Left lung (tissue), 10 donors: ENCODE data around the gene TSPAN32. TPM values are rescaled to one million over a fixed set of nuclear protein-coding genes. Genes with fewer than 3 reads are reported as not detected.

ENCODE experiments used
- ATAC-seq: fragments of 200-7000 bp; cut with Tn5 transposase; one replicate; pipeline ENCODE4 v1.9.1; 2020; ENCODE audit warnings: moderate library complexity
- DNase-seq, 4 donors: peaks; one replicate each; pipeline ENCODE4 v3.0.0-alpha.2; 2013 to 2020
- H3K27ac ChIP-seq, 2 donors: fragments of 200-600 bp; sonication (generic) in 1 of 2; one replicate each; pipeline versions ENCODE4 v1.5.0 to v1.8.0; 2020 to 2021
- H3K27me3 ChIP-seq, 2 donors: fragments of 200-600 bp; sonication (generic) in 1 of 2; one replicate each; pipeline versions ENCODE4 v1.5.0 to v1.8.0; 2020 to 2021
- H3K36me3 ChIP-seq, 2 donors: fragments of 200-600 bp; sonication (generic) in 1 of 2; one replicate each; pipeline versions ENCODE4 v1.5.0 to v1.8.0; 2020 to 2021
- H3K4me1 ChIP-seq, 2 donors: fragments of 200-600 bp; one replicate each; pipeline ENCODE4 v1.8.0; 2021
- H3K4me3 ChIP-seq, 2 donors: fragments of 200-600 bp; sonication (generic) in 1 of 2; one replicate each; pipeline versions ENCODE4 v1.5.0 to v1.8.0; 2020 to 2021; ENCODE audit warnings: mild to moderate bottlenecking in 1 of 2
- H3K9me3 ChIP-seq, 2 donors: fragments of 200-600 bp; sonication (generic) in 1 of 2; one replicate each; pipeline versions ENCODE4 v1.5.0 to v1.8.0; 2020 to 2021
- CTCF ChIP-seq, 2 donors: fragments of 200-600 bp; sonication (generic) in 1 of 2; IDR thresholded peaks; one replicate each; pipeline versions ENCODE4 v1.5.0 to v1.8.0; 2021; ENCODE audit warnings: antibody characterized with exemption in 2 of 2
- intact Hi-C, 2 donors: fragments of 100-400 bp; cut with DNase I; formaldehyde crosslinking; loops; one replicate each; pipeline versions ENCODE4 v1.11.2 to v1.14.2; 2022
- polyA plus RNA-seq, 6 donors: library from polyadenylated mRNA; unstranded; fragments of 120-200 nt; gene quantifications; one replicate each; pipeline ENCODE4 v1.2.1, GENCODE V29; 2013; ENCODE audit not compliant: insufficient read length in 6 of 6
- total RNA-seq, 2 donors: library from RNA; stranded (reverse); fragmentation: NEBNext Ultra II Directional; extraction: Animal tissue kit (Norgen Biotek cat#: 25700); gene quantifications; one replicate each; pipeline ENCODE4 v1.2.1, GENCODE V29; 2021
- donor health status: DM: no; HTN: yes; CAD: no.
- donor health status: DM: no; HTN: no; CAD: no.

The TSPAN32 gene
- total and polyA plus RNA-seq, 8 donors, result 3.7 to 6.3 (median 4.2) TPM

DNA sequence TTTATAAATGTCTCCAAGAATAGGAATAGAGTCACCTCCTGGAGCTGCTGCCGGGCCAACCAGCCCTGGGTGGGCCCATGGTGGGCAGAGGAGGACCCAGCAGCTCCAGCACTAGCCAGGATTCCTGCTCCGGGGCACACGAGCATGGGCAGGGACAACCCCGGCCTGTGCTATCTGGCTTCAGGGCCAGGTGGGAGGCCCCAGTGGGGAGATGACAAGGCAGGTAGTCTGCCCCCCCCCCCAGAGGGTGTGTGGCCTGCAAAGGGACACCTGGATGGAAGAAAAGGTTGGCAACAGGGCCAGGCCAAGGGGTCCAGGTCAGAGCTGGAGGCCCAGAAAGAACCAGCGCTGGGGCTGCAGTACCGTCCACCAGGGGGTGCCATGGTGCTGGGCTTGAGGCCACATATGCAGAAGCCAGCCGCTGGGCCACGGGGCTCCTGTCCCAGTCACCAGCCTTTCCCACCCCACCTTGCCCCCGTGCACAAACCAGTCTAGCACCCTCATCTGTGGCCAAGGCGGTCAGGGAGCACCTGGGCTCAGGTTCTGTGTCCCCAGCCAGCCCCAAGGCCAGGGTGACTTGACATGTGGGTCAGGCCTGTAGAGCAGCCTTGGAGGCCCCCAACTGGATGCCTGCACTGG is 3.4 kb downstream of the TSPAN32 start:
- ATAC-seq (peak; percentile 85), DNase-seq (peak; percentile 66 to 97 (median 86))
- Histone ChIP-seq H3K4me1 (peaks cover 16 to 73% of the 10 kb centered on the region in 2 donors), H3K4me3 (no peak overlapping the region), H3K9me3 (no peaks in the 10 kb centered on the region), H3K27me3 (no peaks in the 10 kb centered on the region), H3K36me3 (no peaks in the 10 kb centered on the region), H3K27ac (peak overlapping the region; percentile 64 to 65)
- TF ChIP-seq CTCF (IDR thresholded peaks at IDR 0.05), result peak; percentile 87 to 97
- intact Hi-C loops, result loop anchor here (2.0 to 10.0 kb wide), 3 partner anchors 110 to 220 kb away; no protein-coding TSS in a partner anchor

DNA sequence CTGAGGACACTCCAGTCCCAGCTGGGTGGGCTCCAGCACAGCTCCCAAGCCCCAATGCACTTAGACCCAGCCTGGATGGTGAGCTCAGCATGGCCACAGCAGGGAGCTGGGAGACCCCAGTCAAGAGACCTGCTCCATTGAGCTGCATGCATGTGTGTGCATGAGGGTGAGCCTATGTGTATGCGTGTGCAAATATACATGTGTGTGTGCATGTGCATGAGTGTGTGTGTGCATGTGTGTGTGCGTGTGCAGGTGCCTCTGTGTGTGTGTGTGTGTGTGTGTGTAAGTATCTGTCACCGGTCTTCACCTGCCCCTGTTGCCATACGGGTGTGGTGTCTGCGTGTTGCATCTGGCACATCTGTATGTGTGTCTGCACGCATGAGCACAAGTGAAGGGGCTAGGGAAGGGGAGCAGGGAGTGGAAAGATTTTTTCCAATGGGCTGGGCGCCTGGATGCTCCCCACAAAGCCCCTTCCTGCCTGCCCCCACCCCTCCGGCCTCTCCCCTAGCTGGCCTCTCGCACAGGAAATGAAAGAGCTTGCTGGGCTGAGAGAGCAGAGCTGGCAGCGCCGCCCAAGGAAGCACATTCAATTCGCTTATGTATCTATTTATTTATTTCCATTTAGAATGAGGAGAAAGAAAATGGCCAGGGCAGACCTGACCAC is 4.1 kb downstream of the TSPAN32 start:
- no peak for TF ChIP-seq CTCF (IDR thresholded peaks at IDR 0.05)
- Histone ChIP-seq H3K4me3 (no peak overlapping the region), H3K27ac (peak overlapping the region; percentile 86 to 87), H3K27me3 (no peaks in the 10 kb centered on the region), H3K9me3 (no peaks in the 10 kb centered on the region), H3K4me1 (peaks cover 16 to 66% of the 10 kb centered on the region in 2 donors), H3K36me3 (no peaks in the 10 kb centered on the region)
- intact Hi-C loops, result loop anchor here (2.0 to 10.0 kb wide), 3 partner anchors 109 to 219 kb away; no protein-coding TSS in a partner anchor
- ATAC-seq, result peak; percentile 9
- peak in 2 of 4 donors; percentile 82 to 91 for DNase-seq

DNA sequence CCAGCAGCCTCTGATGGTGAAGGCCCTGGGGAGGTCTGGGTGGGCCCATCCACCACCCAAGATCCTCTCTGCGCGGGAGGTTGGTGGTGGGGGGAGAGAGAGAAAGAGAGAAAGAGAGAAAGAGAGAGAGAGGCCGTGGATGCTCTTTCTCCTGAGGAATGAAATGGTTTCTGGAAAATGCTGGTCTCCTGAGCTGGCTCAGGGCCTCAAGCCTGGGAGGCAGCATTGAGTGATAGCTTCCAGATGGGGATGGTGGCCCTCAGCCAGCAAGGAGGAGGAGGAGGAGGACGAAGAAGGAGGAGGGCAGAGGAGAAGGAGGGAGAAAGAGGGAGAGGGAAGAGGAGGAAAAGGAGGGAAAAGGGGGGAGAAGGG is 4.6 kb downstream of the TSPAN32 start:
- Histone ChIP-seq H3K9me3 (no peaks in the 10 kb centered on the region), H3K27me3 (no peaks in the 10 kb centered on the region), H3K4me3 (no peak overlapping the region), H3K4me1 (peaks cover 16 to 61% of the 10 kb centered on the region in 2 donors), H3K36me3 (no peaks in the 10 kb centered on the region), H3K27ac (peak overlapping the region; percentile 86 to 87)
- intact Hi-C loops, result loop anchor here (10.0 kb wide), 2 partner anchors 108 to 218 kb away; no protein-coding TSS in a partner anchor
- ATAC-seq (peak; percentile 7), DNase-seq (peak in 3 of 4 donors; percentile 82 to 93 (median 93))
- TF ChIP-seq CTCF (IDR thresholded peaks at IDR 0.05), result no peak

DNA sequence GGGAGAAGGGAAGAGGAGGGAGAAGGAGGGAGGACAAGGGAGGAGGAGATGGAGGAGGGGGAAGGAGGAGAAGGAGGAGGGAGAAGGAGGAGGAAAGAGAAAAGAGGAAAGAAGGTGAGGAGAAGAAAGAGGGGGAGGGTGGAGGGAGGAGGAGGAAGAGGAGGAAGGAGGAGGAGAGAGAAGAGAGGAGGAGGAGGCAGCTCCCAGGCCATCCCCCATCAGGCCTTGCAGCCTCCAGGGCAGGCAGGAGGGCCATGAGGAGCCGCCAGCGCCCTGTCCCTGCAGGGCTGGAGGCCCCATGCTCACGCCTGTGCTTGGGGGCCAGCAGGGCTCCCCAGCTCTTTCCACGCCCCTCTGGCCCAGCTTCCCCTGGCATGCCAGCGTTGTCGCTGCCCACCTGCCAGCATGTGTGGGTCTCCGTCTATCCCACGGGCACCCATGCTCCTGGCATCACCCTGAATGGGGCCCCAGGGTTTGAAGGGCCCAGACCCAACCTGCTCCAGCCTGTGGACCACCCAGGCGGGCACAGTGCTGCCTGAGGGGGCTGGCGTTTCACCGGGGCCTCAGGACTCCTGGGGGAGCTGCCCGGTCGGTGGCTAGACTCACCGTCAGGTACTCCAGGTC is 5.2 kb downstream of the TSPAN32 start:
- ATAC-seq (peak; percentile 8), DNase-seq (peak in 1 of 4 donors; percentile 73)
- intact Hi-C loops, result loop anchor here (10.0 kb wide), 2 partner anchors 108 to 218 kb away; no protein-coding TSS in a partner anchor
- H3K4me1 ChIP-seq, result peaks cover 16 to 56% of the 10 kb centered on the region in 2 donors
- no peak overlapping the region for H3K4me3 ChIP-seq
- H3K27me3 ChIP-seq, result no peaks in the 10 kb centered on the region
- peak overlapping the region; percentile 39 to 86 for H3K27ac ChIP-seq
- no peaks in the 10 kb centered on the region for H3K9me3 ChIP-seq
- TF ChIP-seq CTCF (IDR thresholded peaks at IDR 0.05), result no peak
- no peaks in the 10 kb centered on the region for H3K36me3 ChIP-seq
